Measurements from ENCODE around the gene HSPA2.

- no peak for TF ChIP-seq CTCF (IDR thresholded peaks at IDR 0.05)
- TF ChIP-seq POLR2A (IDR thresholded peaks at IDR 0.05): no peak
- no peak for TF ChIP-seq EP300 (IDR thresholded peaks at IDR 0.05)
Observed at GRCh38 chr14:64525354-64525753, 15.2 kb upstream of the HSPA2 start.

Data from tibial nerve (tissue), 4 donors.